Activated CD4-positive, alpha-beta memory T cell treated with anti-CD3 and anti-CD28 coated beads, Interleukin-2, amount 10 ng/mL, durations not matched to agents 7 days and 5 days (primary cell): ENCODE results near the gene BABAM2. TPM values are rescaled to one million over a fixed set of nuclear protein-coding genes. Genes with fewer than 3 reads are reported as not detected.

Experiments used
- CTCF ChIA-PET: fragments of 350-600 bp; sonication (Branson Sonifier 250); formaldehyde crosslinking; loops from one replicate; lab custom pipeline; 2021; ENCODE audit warnings: antibody characterized with exemption, inconsistent platforms; lab: Charles Lee
- POLR2A ChIA-PET: fragments of 350-600 bp; sonication (Branson Sonifier 250); formaldehyde crosslinking; loops from one replicate; lab custom pipeline; 2021; ENCODE audit warnings: antibody characterized with exemption; lab: Charles Lee
- DNase-seq: peaks from one replicate; pipeline ENCODE4 v3.0.0-alpha.2; 2020
- H3K27ac Mint-ChIP-seq: one replicate; pipeline ENCODE4 v1.8.0; 2021; ENCODE audit warnings: mild to moderate bottlenecking, mixed read lengths
- H3K27me3 Mint-ChIP-seq: one replicate; pipeline ENCODE4 v1.8.0; 2021; ENCODE audit warnings: mixed read lengths
- H3K36me3 Mint-ChIP-seq: one replicate; pipeline ENCODE4 v1.8.0; 2021; ENCODE audit warnings: low read depth, mixed read lengths
- H3K4me1 Mint-ChIP-seq: one replicate; pipeline ENCODE4 v1.8.0; 2021; ENCODE audit warnings: mixed read lengths
- H3K4me3 Mint-ChIP-seq: one replicate; pipeline ENCODE4 v1.8.0; 2021; ENCODE audit warnings: mild to moderate bottlenecking, mixed read lengths
- H3K9me3 Mint-ChIP-seq: one replicate; pipeline ENCODE4 v1.8.0; 2021; ENCODE audit warnings: mixed read lengths
- total RNA-seq, 2 experiments: library from RNA; stranded (reverse); gene quantifications; one replicate each; pipeline ENCODE4 v1.2.3, GENCODE V29; 2021

The BABAM2 gene
- total RNA-seq, 2 experiments from 2014 or later: 51.4 to 56.6 TPM

- POLR2A ChIA-PET: no interaction called here
- Mint-ChIP-seq H3K4me3 (no peak overlapping the region), H3K9me3 (no peaks in the 10 kb centered on the region), H3K36me3 (peaks cover 16% of the 10 kb centered on the region), H3K27me3 (no peaks in the 10 kb centered on the region), H3K4me1 (peaks cover 14% of the 10 kb centered on the region), H3K27ac (no peak overlapping the region)
- no peak for DNase-seq
- CTCF ChIA-PET: no interaction called here
These were observed 246.0 kb downstream of the BABAM2 start for GRCh38 chr2:28136556-28136955.

DNA sequence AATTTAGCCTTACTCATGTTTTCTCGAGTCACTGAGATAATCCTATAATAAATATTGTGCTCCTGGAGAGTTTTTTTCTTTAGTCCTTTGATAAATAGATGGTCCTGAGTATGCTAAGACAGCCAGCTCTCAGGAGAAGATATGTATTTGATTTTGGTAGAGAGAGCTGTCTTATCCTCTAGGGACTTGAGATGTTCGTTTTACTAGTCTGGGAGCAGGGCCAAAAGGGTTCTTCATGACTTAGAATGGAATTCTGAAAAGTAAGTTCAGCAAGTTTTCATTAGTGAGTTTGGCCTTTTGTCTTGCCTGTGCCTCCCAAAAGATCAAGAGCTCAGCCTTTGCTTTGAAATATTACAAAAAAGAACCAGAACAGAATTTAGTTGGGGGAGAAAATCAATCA, 246.7 kb downstream of the BABAM2 start:
- Mint-ChIP-seq H3K27me3 (no peaks in the 10 kb centered on the region), H3K4me3 (no peak overlapping the region), H3K9me3 (no peaks in the 10 kb centered on the region), H3K4me1 (peaks cover 14% of the 10 kb centered on the region), H3K27ac (no peak overlapping the region), H3K36me3 (peaks cover 18% of the 10 kb centered on the region)
- ChIA-PET POLR2A (no interaction called here), CTCF (no interaction called here)
- DNase-seq: no peak

- ChIA-PET POLR2A (no interaction called here), CTCF (no interaction called here)
- Mint-ChIP-seq H3K4me1 (no peaks in the 10 kb centered on the region), H3K4me3 (no peak overlapping the region), H3K27me3 (no peaks in the 10 kb centered on the region), H3K27ac (no peak overlapping the region), H3K36me3 (peaks cover 14% of the 10 kb centered on the region), H3K9me3 (no peaks in the 10 kb centered on the region)
- no peak for DNase-seq
These were observed 251.9 kb downstream of the BABAM2 start for GRCh38 chr2:28142386-28142785.

- peaks cover 8% of the 10 kb centered on the region for H3K9me3 Mint-ChIP-seq
- H3K27ac Mint-ChIP-seq: no peak overlapping the region
- H3K27me3 Mint-ChIP-seq: no peaks in the 10 kb centered on the region
- CTCF ChIA-PET: no interaction called here
- H3K36me3 Mint-ChIP-seq: peaks cover 31% of the 10 kb centered on the region
- DNase-seq: no peak
- POLR2A ChIA-PET: no interaction called here
- no peak overlapping the region for H3K4me3 Mint-ChIP-seq
- H3K4me1 Mint-ChIP-seq: no peaks in the 10 kb centered on the region
These were observed 257.5 kb downstream of the BABAM2 start for GRCh38 chr2:28148000-28148399.

- peaks cover 8% of the 10 kb centered on the region for H3K9me3 Mint-ChIP-seq
- H3K27me3 Mint-ChIP-seq: no peaks in the 10 kb centered on the region
- no peak for DNase-seq
- POLR2A ChIA-PET: interaction anchor here (1.6 kb wide), 1 partner anchor 33 kb away, joined by 3 read pairs; no protein-coding TSS in a partner anchor
- H3K36me3 Mint-ChIP-seq: peaks cover 32% of the 10 kb centered on the region
- H3K4me1 Mint-ChIP-seq: no peaks in the 10 kb centered on the region
- H3K27ac Mint-ChIP-seq: no peak overlapping the region
- CTCF ChIA-PET: no interaction called here
- no peak overlapping the region for H3K4me3 Mint-ChIP-seq
These were observed 258.0 kb downstream of the BABAM2 start for GRCh38 chr2:28148566-28148965.

- no peak for DNase-seq
- Mint-ChIP-seq H3K4me3 (no peak overlapping the region), H3K27ac (no peak overlapping the region), H3K27me3 (no peaks in the 10 kb centered on the region), H3K4me1 (no peaks in the 10 kb centered on the region), H3K9me3 (peaks cover 16% of the 10 kb centered on the region), H3K36me3 (peaks cover 42% of the 10 kb centered on the region)
- ChIA-PET CTCF (no interaction called here), POLR2A (interaction anchor here (1.6 kb wide), 1 partner anchor 35 kb away, joined by 3 read pairs; no protein-coding TSS in a partner anchor)
These were observed 259.8 kb downstream of the BABAM2 start for GRCh38 chr2:28150236-28150915.

- Mint-ChIP-seq H3K4me1 (no peaks in the 10 kb centered on the region), H3K36me3 (peaks cover 46% of the 10 kb centered on the region), H3K27ac (no peak overlapping the region), H3K4me3 (no peak overlapping the region), H3K9me3 (peaks cover 23% of the 10 kb centered on the region), H3K27me3 (no peaks in the 10 kb centered on the region)
- ChIA-PET CTCF (interaction anchor here (0.6 kb wide), 1 partner anchor 266 kb away, joined by 4 read pairs; no protein-coding TSS in a partner anchor), POLR2A (no interaction called here)
- no peak for DNase-seq
These were observed 260.5 kb downstream of the BABAM2 start for GRCh38 chr2:28150994-28151393.

- Mint-ChIP-seq H3K4me3 (no peak overlapping the region), H3K4me1 (no peaks in the 10 kb centered on the region), H3K27ac (no peak overlapping the region), H3K36me3 (peaks cover 52% of the 10 kb centered on the region), H3K27me3 (no peaks in the 10 kb centered on the region), H3K9me3 (peaks cover 28% of the 10 kb centered on the region)
- CTCF ChIA-PET: no interaction called here
- POLR2A ChIA-PET: no interaction called here
- no peak for DNase-seq
These were observed 262.2 kb downstream of the BABAM2 start for GRCh38 chr2:28152585-28153280.

GRCh38 chr2:28153851-28154250, 263.3 kb downstream of the BABAM2 start:
- Mint-ChIP-seq H3K9me3 (peaks cover 23% of the 10 kb centered on the region), H3K4me3 (no peak overlapping the region), H3K4me1 (no peaks in the 10 kb centered on the region), H3K27me3 (no peaks in the 10 kb centered on the region), H3K36me3 (peaks cover 50% of the 10 kb centered on the region), H3K27ac (no peak overlapping the region)
- CTCF ChIA-PET: no interaction called here
- no peak for DNase-seq
- POLR2A ChIA-PET: no interaction called here

DNA sequence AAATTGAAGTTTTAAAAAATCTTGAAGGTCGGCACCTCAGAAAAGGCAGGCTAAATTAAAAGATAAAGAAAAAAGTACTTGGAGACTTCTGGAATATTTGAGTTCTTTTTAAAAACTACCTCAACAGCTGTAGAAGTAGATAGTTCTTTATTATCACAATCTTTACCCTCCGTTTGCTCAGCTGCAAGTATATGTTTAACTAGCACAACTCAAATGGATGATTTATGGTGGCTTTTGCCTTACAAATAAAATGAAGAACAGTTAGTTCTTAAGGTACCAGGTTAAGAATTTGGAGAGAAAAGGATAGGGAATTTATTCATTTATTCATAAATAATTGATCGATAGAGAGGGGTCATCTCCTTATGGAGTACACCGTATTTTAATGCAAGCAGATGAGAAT, 264.6 kb downstream of the BABAM2 start:
- H3K4me3 Mint-ChIP-seq: no peak overlapping the region
- peaks cover 51% of the 10 kb centered on the region for H3K36me3 Mint-ChIP-seq
- no peak for DNase-seq
- POLR2A ChIA-PET: interaction anchor here (1.0 kb wide), 1 partner anchor 238 kb away, joined by 4 read pairs; no protein-coding TSS in a partner anchor
- CTCF ChIA-PET: interaction anchor here (0.7 to 1.4 kb wide), 7 partner anchors 10 to 255 kb away, joined by 3 to 6 read pairs (median 4); no protein-coding TSS in a partner anchor
- no peaks in the 10 kb centered on the region for H3K4me1 Mint-ChIP-seq
- H3K27ac Mint-ChIP-seq: no peak overlapping the region
- H3K27me3 Mint-ChIP-seq: no peaks in the 10 kb centered on the region
- H3K9me3 Mint-ChIP-seq: peaks cover 20% of the 10 kb centered on the region

DNA sequence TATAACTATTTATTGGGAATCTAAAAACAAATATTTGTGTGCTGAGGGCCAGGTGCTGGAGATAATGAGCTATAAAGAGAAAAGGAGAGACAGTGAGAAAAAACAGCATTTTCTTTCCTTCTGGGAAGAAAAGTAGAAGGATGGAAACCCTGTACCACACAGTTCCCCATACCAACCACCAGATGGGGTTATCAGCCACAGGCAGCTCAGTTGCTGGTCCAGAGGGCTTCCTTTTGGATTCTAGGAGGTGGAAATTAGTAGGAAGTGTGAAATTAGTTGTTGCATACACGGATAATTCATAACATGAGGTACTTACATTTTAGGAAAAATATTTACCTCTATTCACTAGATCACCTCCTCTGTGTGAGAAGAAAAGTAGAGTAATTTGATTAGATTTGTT, 265.1 kb downstream of the BABAM2 start:
- Mint-ChIP-seq H3K4me1 (no peaks in the 10 kb centered on the region), H3K9me3 (peaks cover 20% of the 10 kb centered on the region), H3K27me3 (no peaks in the 10 kb centered on the region), H3K4me3 (no peak overlapping the region), H3K36me3 (peaks cover 51% of the 10 kb centered on the region), H3K27ac (no peak overlapping the region)
- CTCF ChIA-PET: interaction anchor here (0.7 to 1.4 kb wide), 7 partner anchors 9 to 255 kb away, joined by 3 to 6 read pairs (median 4); no protein-coding TSS in a partner anchor
- POLR2A ChIA-PET: interaction anchor here (1.0 kb wide), 1 partner anchor 238 kb away, joined by 4 read pairs; no protein-coding TSS in a partner anchor
- no peak for DNase-seq

DNA sequence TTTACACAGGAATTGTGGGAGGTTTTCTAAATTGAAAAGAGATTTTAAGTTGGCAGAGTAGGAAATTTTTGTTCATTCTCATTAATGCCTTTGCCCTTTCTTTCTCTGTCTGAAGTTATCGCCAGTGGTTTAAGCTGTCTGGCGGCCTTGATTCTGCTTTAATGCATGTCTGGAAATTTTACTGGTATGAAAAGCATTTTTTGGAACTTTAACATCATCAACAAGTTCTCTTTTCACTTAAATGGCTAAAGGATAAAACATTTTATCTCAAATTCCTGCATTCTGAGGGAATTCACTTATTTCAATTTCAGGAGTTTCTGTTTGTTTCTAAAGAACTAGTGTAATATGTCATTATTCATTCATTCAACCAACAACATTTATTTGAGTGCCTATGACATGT, 268.3 kb downstream of the BABAM2 start:
- CTCF ChIA-PET: interaction anchor here (1.6 kb wide), 1 partner anchor 93 kb away, joined by 4 read pairs; no protein-coding TSS in a partner anchor
- peaks cover 39% of the 10 kb centered on the region for H3K36me3 Mint-ChIP-seq

DNA sequence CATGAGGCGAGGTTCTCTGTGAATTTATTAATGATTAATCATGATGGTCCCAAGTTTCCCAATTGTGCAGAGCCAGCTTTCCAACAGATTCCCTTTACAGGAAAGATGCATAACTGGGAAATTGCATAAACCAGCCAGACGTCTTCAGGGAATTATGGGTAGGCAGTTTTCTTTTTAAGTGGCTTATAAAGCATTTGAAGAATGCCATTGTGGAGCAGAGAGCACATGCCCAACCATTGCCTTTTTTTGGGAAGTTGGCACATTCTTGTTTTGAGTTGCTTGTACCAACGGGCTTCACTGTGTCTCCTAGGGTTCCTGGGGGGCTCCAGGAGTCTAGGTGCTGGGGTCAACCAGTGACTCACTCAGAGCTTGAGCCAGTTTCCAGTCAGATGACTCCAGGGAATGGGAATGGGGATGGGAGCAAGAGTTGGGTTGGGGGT, 270.5 kb downstream of the BABAM2 start:
- ChIA-PET POLR2A (no interaction called here), CTCF (no interaction called here)
- peaks cover 5% of the 10 kb centered on the region for H3K9me3 Mint-ChIP-seq
- H3K36me3 Mint-ChIP-seq: peaks cover 21% of the 10 kb centered on the region
- no peaks in the 10 kb centered on the region for H3K27me3 Mint-ChIP-seq
- DNase-seq: no peak
- H3K27ac Mint-ChIP-seq: no peak overlapping the region
- no peak overlapping the region for H3K4me3 Mint-ChIP-seq
- H3K4me1 Mint-ChIP-seq: no peaks in the 10 kb centered on the region

More for the DNA sequence above, 268.3 kb downstream of the BABAM2 start:
- Mint-ChIP-seq H3K27me3 (no peaks in the 10 kb centered on the region), H3K27ac (no peak overlapping the region), H3K4me1 (no peaks in the 10 kb centered on the region), H3K4me3 (no peak overlapping the region), H3K9me3 (peaks cover 20% of the 10 kb centered on the region)
- POLR2A ChIA-PET: no interaction called here
- DNase-seq: no peak
